ENCODE data around the gene PPM1N.

- TF ChIP-seq CTCF (IDR thresholded peaks at IDR 0.05): no peak
- TF ChIP-seq POLR2A (IDR thresholded peaks at IDR 0.05): no peak
Measured at GRCh38 chr19:45501730-45502014, 3.4 kb downstream of the PPM1N start.

Data from Peyer's patch (tissue), 4 donors.